Measurements from ENCODE around the gene SSH3. TPM values are rescaled to one million over a fixed set of nuclear protein-coding genes. Genes with fewer than 3 reads are reported as not detected.

SSH3 gene
- total RNA-seq, 1 donor from 2014 or later: 5.1 TPM

DNA sequence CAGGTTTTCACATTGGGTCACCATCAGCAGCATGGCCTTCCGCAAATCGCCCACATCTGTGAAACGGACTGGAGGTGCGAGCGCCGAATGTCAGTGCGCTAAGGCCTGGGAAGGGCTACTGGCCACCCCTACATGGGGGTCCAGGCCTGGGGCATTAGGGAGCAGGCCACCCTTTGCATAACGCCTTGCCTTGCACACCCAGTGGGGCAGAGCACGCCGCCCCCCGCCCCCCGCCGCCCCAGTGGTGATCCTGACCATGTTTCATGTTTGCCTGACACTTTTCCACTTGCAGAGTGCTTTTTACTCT is 34.4 kb upstream of the SSH3 start:
- Mint-ChIP-seq H3K27me3 (no peaks in the 10 kb centered on the region), H3K4me1 (peaks cover 78% of the 10 kb centered on the region), H3K36me3 (ENCODE audit: low read depth) (peaks cover 38% of the 10 kb centered on the region), H3K4me3 (peak overlapping the region; percentile 92), H3K27ac (peak overlapping the region; percentile 98), H3K9me3 (no peaks in the 10 kb centered on the region)
- DNase-seq: no peak
- ChIA-PET CTCF (interaction anchor here (1.3 to 3.2 kb wide), 3 partner anchors 9 to 114 kb away, joined by 3 to 26 read pairs (median 15); no protein-coding TSS in a partner anchor), POLR2A (interaction anchor here (1.1 to 9.6 kb wide), 9 partner anchors 10 to 426 kb away, joined by 3 to 280 read pairs (median 22); partner anchors contain the start of genes ANKRD13D, POLD4 and PPP1CA)
- TF ChIP-seq, protein P1, sequence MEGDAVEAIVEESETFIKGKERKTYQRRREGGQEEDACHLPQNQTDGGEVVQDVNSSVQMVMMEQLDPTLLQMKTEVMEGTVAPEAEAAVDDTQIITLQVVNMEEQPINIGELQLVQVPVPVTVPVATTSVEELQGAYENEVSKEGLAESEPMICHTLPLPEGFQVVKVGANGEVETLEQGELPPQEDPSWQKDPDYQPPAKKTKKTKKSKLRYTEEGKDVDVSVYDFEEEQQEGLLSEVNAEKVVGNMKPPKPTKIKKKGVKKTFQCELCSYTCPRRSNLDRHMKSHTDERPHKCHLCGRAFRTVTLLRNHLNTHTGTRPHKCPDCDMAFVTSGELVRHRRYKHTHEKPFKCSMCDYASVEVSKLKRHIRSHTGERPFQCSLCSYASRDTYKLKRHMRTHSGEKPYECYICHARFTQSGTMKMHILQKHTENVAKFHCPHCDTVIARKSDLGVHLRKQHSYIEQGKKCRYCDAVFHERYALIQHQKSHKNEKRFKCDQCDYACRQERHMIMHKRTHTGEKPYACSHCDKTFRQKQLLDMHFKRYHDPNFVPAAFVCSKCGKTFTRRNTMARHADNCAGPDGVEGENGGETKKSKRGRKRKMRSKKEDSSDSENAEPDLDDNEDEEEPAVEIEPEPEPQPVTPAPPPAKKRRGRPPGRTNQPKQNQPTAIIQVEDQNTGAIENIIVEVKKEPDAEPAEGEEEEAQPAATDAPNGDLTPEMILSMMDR (IDR thresholded peaks at IDR 0.05): no peak
- no peak for ATAC-seq (ENCODE audit: low read depth)
- intact Hi-C loops (cut with micrococcal nuclease): loop anchor here (1.0 to 2.0 kb wide), 5 partner anchors 8 to 238 kb away; partner anchors contain the start of gene POLD4

DNA sequence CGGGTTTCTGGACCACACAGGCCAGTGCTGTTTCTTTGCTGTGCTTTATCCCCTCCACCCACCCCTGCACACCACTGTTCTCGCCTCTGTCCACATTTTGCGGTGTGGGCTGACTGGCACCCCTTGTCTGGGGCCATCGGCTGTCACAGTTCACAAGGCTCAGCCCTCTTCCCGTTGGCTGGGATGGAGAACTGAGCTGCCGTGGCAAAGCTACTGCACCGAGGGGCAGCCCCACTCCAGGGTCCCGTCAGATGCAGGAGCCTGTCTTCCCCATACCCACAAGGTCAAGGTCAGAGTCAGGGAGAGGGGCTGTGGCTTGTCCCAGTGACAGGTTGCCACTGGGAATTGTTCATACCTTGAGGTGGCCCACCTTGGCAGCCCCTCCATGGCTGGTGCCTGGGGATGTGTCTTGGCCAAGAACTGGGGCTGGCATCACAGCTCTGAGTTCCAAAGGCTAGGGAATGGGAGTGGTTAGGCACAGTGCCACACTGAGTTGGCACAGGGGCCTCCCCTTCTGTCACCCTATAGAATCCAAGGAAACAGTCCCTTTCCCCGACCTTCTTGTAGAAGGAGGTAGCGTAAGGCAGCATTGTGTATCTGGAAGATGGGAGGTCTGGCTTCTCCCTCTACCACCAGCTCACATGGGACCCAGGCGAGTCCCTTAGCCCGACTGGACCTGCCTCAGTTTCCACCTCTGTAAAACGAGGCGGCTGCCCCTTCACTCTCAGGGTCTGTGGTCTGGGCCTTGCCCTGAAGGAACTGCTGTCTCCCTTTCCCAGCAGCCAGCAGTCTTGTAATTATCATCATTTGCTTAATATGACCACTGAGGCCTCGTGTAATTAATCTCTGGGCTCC is 33.7 kb upstream of the SSH3 start:
- no peak for DNase-seq
- TF ChIP-seq, protein P1 (IDR thresholded peaks at IDR 0.05): no peak
- CTCF ChIA-PET: interaction anchor here (0.9 to 3.4 kb wide), 4 partner anchors 13 to 113 kb away, joined by 3 to 26 read pairs (median 12); partner anchors contain the start of gene ANKRD13D
- Mint-ChIP-seq H3K9me3 (no peaks in the 10 kb centered on the region), H3K27ac (peak overlapping the region; percentile 98), H3K36me3 (ENCODE audit: low read depth) (peaks cover 41% of the 10 kb centered on the region), H3K27me3 (no peaks in the 10 kb centered on the region), H3K4me1 (peaks cover 85% of the 10 kb centered on the region), H3K4me3 (peak overlapping the region; percentile 92)
- intact Hi-C loops (cut with micrococcal nuclease): loop anchor here (2.0 kb wide), 1 partner anchor 237 kb away; no protein-coding TSS in a partner anchor
- POLR2A ChIA-PET: interaction anchor here (0.7 to 9.6 kb wide), 13 partner anchors 9 to 132 kb away, joined by 3 to 280 read pairs (median 10); partner anchors contain the start of genes ANKRD13D, POLD4, PPP1CA and RAD9A
- ATAC-seq (ENCODE audit: low read depth): no peak

DNA sequence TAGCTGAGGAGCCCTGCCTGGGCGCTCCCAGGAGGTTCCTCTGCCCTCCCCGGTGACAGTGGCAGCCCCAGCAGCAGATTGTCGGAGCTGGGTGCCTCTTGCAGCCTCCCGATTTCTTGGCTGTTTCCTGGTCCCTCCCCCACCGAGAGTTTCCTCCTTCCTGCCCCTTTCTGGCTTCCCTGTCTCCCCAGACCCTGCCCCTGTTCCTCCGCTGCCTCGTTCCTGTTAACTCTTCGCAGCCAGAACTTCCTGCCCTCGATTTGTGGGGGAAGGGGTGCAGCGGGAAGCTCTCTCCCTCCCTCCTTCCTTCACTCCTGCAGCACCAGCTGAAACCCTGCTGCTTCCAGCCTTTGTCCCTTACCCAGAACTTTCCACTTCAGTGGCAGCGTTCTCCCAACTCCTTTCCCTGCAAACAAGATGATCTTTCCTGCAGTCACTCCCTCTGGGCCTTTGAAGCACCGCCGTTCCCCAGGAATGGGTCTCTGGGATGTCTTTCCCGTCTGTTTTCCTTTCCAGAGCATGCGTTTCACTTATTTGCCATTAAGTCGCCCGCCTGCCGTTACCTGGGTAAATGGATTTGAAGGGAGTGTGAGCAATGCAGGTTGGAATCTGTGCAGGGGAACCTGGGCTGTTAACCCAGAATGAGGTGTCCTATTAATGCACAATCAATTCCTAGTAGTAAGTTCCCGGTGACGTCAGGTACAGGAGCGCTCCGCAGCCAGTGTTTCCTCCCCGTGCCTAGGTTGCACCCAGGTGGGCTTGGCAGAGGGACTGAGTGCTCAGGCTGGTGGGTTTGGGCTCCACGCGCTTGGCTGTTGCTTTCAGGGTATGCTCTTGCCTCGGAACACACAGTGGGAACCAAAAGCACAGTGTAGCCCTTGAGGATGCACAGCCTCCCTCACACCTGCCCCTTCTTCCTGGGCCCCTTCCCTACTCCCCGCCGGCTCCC is 32.8 kb upstream of the SSH3 start:
- H3K36me3 Mint-ChIP-seq (ENCODE audit: low read depth): peaks cover 45% of the 10 kb centered on the region
- H3K9me3 Mint-ChIP-seq: no peaks in the 10 kb centered on the region
- CTCF ChIA-PET: interaction anchor here (0.9 to 3.4 kb wide), 5 partner anchors 9 to 112 kb away, joined by 3 to 20 read pairs (median 4); partner anchors contain the start of gene ANKRD13D
- POLR2A ChIA-PET: interaction anchor here (0.7 to 9.6 kb wide), 11 partner anchors 9 to 131 kb away, joined by 3 to 280 read pairs (median 10); partner anchors contain the start of genes ANKRD13D, POLD4, PPP1CA and RAD9A
- ATAC-seq (ENCODE audit: low read depth): no peak
- H3K27me3 Mint-ChIP-seq: no peaks in the 10 kb centered on the region
- DNase-seq: peak; percentile 17
- H3K4me3 Mint-ChIP-seq: peak overlapping the region; percentile 92
- TF ChIP-seq, protein P1 (IDR thresholded peaks at IDR 0.05): no peak
- H3K4me1 Mint-ChIP-seq: peaks cover 89% of the 10 kb centered on the region
- peak overlapping the region; percentile 98 for H3K27ac Mint-ChIP-seq
- intact Hi-C loops (cut with micrococcal nuclease): no loop called here

- ChIA-PET CTCF (interaction anchor here (1.1 to 3.4 kb wide), 3 partner anchors 9 to 46 kb away, joined by 4 to 20 read pairs (median 10); partner anchors contain the start of gene ANKRD13D), POLR2A (interaction anchor here (1.2 to 9.6 kb wide), 6 partner anchors 15 to 160 kb away, joined by 3 to 280 read pairs (median 15); partner anchors contain the start of genes ANKRD13D, POLD4 and PPP1CA)
- no peaks in the 10 kb centered on the region for H3K27me3 Mint-ChIP-seq
- no peak for DNase-seq
- TF ChIP-seq, protein P1 (IDR thresholded peaks at IDR 0.05): no peak
- ATAC-seq (ENCODE audit: low read depth): no peak
- peak overlapping the region; percentile 98 for H3K27ac Mint-ChIP-seq
- peaks cover 90% of the 10 kb centered on the region for H3K4me1 Mint-ChIP-seq
- intact Hi-C loops (cut with micrococcal nuclease): no loop called here
- peaks cover 48% of the 10 kb centered on the region for H3K36me3 Mint-ChIP-seq (ENCODE audit: low read depth)
- peak overlapping the region; percentile 92 for H3K4me3 Mint-ChIP-seq
- H3K9me3 Mint-ChIP-seq: no peaks in the 10 kb centered on the region
These were observed 32.2 kb upstream of the SSH3 start for GRCh38 chr11:67271205-67271540.

Data from activated B cell treated with CpG ODN at 0.5 μM for 24 hours (primary cell).